ENCODE data around the gene MCF2L. TPM values are rescaled to one million over a fixed set of nuclear protein-coding genes. Genes with fewer than 3 reads are reported as not detected.

Gene MCF2L
- polyA plus RNA-seq, 2 of the 4 experiments (the other 2 are of a cell fraction): 0.36 to 0.92 TPM

- TF ChIP-seq CTCF (IDR thresholded peaks at IDR 0.05) (no peak), RFX5 (IDR thresholded peaks at IDR 0.05) (no peak), KDM1A (IDR thresholded peaks at IDR 0.05; ENCODE audit: low read depth) (no peak), BCL3 (IDR thresholded peaks at IDR 0.05) (no peak), ESRRA (IDR thresholded peaks at IDR 0.05; ENCODE audit: borderline replicate concordance, low read length) (no peak), HMGXB4 (CRISPR knock-in tag; IDR thresholded peaks at IDR 0.05; ENCODE audit: borderline replicate concordance) (no peak), NPAS2 (CRISPR knock-in tag; IDR thresholded peaks at IDR 0.05; ENCODE audit: borderline replicate concordance) (no peak)
These were observed 39.3 kb upstream of the MCF2L start (continued) for GRCh38 chr13:112929783-112930055.

- Histone ChIP-seq H3K9me3 (no peaks in the 10 kb centered on the region), H3K4me2 (no peak overlapping the region), H3K4me3 (no peak overlapping the region), H3K4me1 (no peaks in the 10 kb centered on the region), H3K27ac (no peak overlapping the region)
- no peak for TF ChIP-seq NR3C1 (IDR thresholded peaks at IDR 0.05)
- no peak for TF ChIP-seq POLR2AphosphoS2 (conservative IDR thresholded peaks at IDR 0.05; ENCODE audit: low read length)
- TF ChIP-seq ZSCAN20 (CRISPR knock-in tag; IDR thresholded peaks at IDR 0.05): no peak
- no peak for TF ChIP-seq JUNB (IDR thresholded peaks at IDR 0.05)
- no peak for TF ChIP-seq NPAS2 (CRISPR knock-in tag; IDR thresholded peaks at IDR 0.05; ENCODE audit: borderline replicate concordance)
- TF ChIP-seq NFE2L2 (conservative IDR thresholded peaks at IDR 0.05; ENCODE audit: low read length): no peak
- ChIA-PET CTCF (interaction anchor here (1.8 kb wide), 1 partner anchor 13 kb away, joined by 4 read pairs; no protein-coding TSS in a partner anchor), POLR2A (no interaction called here)
- FAIRE-seq (no peak), DNase-seq (ENCODE audit: low read depth in 1 of 2, low spot score in 1 of 2) (no peak), ATAC-seq (no peak)
These were observed 38.8 kb upstream of the MCF2L start for GRCh38 chr13:112930192-112930591.

- no peak for TF ChIP-seq CEBPB (IDR thresholded peaks at IDR 0.05)
- no peak for TF ChIP-seq HOXB5 (CRISPR knock-in tag; IDR thresholded peaks at IDR 0.05)
- TF ChIP-seq CHD4 (IDR thresholded peaks at IDR 0.05; ENCODE audit: borderline replicate concordance): no peak
- TF ChIP-seq FOSL2 (IDR thresholded peaks at IDR 0.05): no peak
- TF ChIP-seq FOSL2 (CRISPR knock-in tag; IDR thresholded peaks at IDR 0.05): no peak
- no peak for TF ChIP-seq FOXS1 (CRISPR knock-in tag; IDR thresholded peaks at IDR 0.05)
- no peak for TF ChIP-seq CBX2 (IDR thresholded peaks at IDR 0.05; ENCODE audit: borderline replicate concordance, low read depth)
- TF ChIP-seq HOXB13 (CRISPR knock-in tag; IDR thresholded peaks at IDR 0.05; ENCODE audit: low read depth): no peak
- TF ChIP-seq BCL3 (IDR thresholded peaks at IDR 0.05): no peak
- TF ChIP-seq HOXA7 (CRISPR knock-in tag; IDR thresholded peaks at IDR 0.05): no peak
- no peak for TF ChIP-seq RNF2 (IDR thresholded peaks at IDR 0.05; ENCODE audit: borderline replicate concordance, low read depth)
- TF ChIP-seq RAD21 (conservative IDR thresholded peaks at IDR 0.05 in 1 of 2, IDR thresholded peaks at IDR 0.05 in 1 of 2): peak in 1 of 2 experiments; percentile 23; a peak in 2 of 5 replicates
- no peak for TF ChIP-seq JUN (IDR thresholded peaks at IDR 0.05)
- TF ChIP-seq CTCF (IDR thresholded peaks at IDR 0.05): peak; percentile 33; the same call in 2 of the 3 replicates
- peak; percentile 45 to 50 for DNase-seq (ENCODE audit: low read depth in 1 of 2, low spot score in 1 of 2)
- H3K4me3 ChIP-seq: no peak overlapping the region
- WGBS (ENCODE audit: missing lambda C conversion rate): 67% methylated on average over 27 of the region's 32 CpGs
- ChIA-PET POLR2A (no interaction called here), CTCF (interaction anchor here (0.6 to 1.8 kb wide), 7 partner anchors 11 to 1803 kb away, joined by 3 to 6 read pairs (median 4); no protein-coding TSS in a partner anchor)
- peak; percentile 84 to 94; a peak in 5 of 6 replicates for ATAC-seq
- no peaks in the 10 kb centered on the region for H3K4me1 ChIP-seq
- H3K4me2 ChIP-seq: no peak overlapping the region
- no peak overlapping the region for H3K27ac ChIP-seq
- no peak for FAIRE-seq
- no peaks in the 10 kb centered on the region for H3K9me3 ChIP-seq
These were observed 37.7 kb upstream of the MCF2L start for GRCh38 chr13:112931028-112931934.

Measured in A549 (cell line).